Measurements from ENCODE around the gene DNAH6.
A peak's percentile ranks its signal among the peaks of the same experiment; 100 is the strongest.

DNAH6 gene

DNA sequence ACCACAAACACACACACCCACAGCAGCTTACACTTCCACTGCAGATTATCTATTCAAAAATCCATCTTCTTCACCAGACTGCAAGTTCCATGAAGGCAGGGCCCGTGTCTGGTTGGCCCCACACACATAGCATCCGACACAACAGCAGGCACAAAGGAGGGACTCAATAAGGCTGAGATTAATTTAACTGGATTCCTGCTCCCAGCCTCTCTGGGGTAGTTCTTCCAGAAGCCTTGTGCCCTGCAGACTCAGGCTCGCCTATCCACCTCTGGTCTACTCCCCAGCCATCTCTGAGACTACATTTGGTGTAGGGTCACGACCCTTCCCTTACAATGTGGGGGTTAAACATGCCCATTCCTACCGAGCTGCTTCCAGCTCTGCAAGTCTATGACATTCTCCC lies 306.9 kb downstream of the DNAH6 start:
- in situ Hi-C loops (cut with MboI; ENCODE audit: low sequenced_read_pairs), result no loop called here

DNA sequence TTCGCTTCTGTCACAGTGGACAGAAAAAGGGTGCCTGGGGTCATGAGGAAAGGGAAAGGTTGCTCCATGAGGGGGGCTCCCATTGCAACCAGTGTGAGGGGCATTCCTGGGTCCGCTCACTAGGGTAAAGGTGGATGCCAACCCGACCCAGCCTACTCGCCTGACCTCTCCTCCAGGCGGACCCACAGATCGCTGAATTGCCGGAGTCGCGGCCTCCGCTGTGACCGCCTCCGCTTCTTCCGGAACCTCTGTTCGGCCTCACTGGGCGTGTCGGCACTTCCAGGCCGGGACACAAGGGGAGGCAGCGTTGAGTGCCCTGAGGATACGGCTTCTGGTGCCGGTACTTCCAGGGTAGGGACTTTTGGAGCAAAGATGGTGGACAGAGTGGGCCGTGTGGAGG lies 307.5 kb downstream of the DNAH6 start:
- no peak for DNase-seq (ENCODE audit: low spot score in 2 of 2)
- no peaks in the 10 kb centered on the region for H3K36me3 ChIP-seq (replicated peaks)
- H3K27me3 ChIP-seq (ENCODE audit: low read depth), result no peaks in the 10 kb centered on the region
- in situ Hi-C loops (cut with MboI; ENCODE audit: low sequenced_read_pairs), result no loop called here
- no peak overlapping the region for H3K4me3 ChIP-seq
- H3K9me3 ChIP-seq, result no peaks in the 10 kb centered on the region
- no peaks in the 10 kb centered on the region for H3K4me1 ChIP-seq

More for the DNA sequence above, 306.9 kb downstream of the DNAH6 start:
- Histone ChIP-seq H3K4me3 (no peak overlapping the region), H3K36me3 (replicated peaks) (no peaks in the 10 kb centered on the region), H3K4me1 (no peaks in the 10 kb centered on the region), H3K27me3 (ENCODE audit: low read depth) (no peaks in the 10 kb centered on the region), H3K9me3 (no peaks in the 10 kb centered on the region)
- no peak for DNase-seq (ENCODE audit: low spot score in 2 of 2)

GRCh38 chr2:84827978-84828575 lies 311.8 kb downstream of the DNAH6 start:
- Histone ChIP-seq H3K27me3 (ENCODE audit: low read depth) (no peaks in the 10 kb centered on the region), H3K4me1 (peaks cover 4% of the 10 kb centered on the region), H3K9me3 (no peaks in the 10 kb centered on the region), H3K4me3 (no peak overlapping the region), H3K36me3 (replicated peaks) (no peaks in the 10 kb centered on the region)
- no peak for DNase-seq (ENCODE audit: low spot score in 2 of 2)
- in situ Hi-C loops (cut with MboI; ENCODE audit: low sequenced_read_pairs), result no loop called here

DNA sequence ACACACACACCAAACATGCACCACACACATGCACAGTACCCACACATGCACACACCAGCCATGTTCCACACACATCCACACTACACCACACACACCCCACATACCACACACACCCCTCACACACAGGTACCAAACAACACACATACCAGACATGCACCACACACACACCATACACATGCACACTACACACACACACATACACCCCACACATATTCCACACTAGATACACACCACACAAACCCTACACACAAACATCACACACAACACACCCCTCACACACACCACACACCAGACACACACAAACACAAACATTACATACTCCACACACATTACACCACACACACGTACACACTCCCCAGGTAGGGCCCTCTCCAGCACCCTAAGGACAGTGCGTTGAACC lies 313.4 kb downstream of the DNAH6 start:
- no peaks in the 10 kb centered on the region for H3K36me3 ChIP-seq (replicated peaks)
- no peak overlapping the region for H3K4me3 ChIP-seq
- in situ Hi-C loops (cut with MboI; ENCODE audit: low sequenced_read_pairs), result no loop called here
- no peak for DNase-seq (ENCODE audit: low spot score in 2 of 2)
- H3K9me3 ChIP-seq, result no peaks in the 10 kb centered on the region
- peaks cover 8% of the 10 kb centered on the region for H3K4me1 ChIP-seq
- H3K27me3 ChIP-seq (ENCODE audit: low read depth), result no peaks in the 10 kb centered on the region

DNA sequence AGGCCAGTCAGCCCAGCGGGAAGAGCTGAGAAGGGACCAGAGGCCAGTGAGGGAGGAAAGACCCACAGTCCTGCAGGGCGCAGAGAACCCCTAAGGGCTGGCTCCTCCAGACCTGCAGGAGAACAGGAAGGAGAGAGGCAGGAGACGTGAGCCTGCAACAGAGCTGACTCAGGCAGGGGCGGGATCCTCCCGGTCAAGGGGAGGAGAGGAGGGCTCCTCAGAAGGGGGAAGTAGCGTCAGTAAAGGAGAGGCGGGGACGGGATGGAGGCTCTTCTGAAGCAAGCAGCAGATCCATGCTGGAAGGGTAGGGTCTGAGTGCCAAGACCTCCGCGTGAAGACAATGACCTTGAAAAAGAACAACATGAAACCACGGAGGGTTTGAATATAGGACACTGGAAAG lies 313.8 kb downstream of the DNAH6 start:
- Histone ChIP-seq H3K27me3 (ENCODE audit: low read depth) (no peaks in the 10 kb centered on the region), H3K4me3 (no peak overlapping the region), H3K36me3 (replicated peaks) (no peaks in the 10 kb centered on the region), H3K4me1 (peaks cover 8% of the 10 kb centered on the region), H3K9me3 (no peaks in the 10 kb centered on the region)
- in situ Hi-C loops (cut with MboI; ENCODE audit: low sequenced_read_pairs), result no loop called here
- DNase-seq (ENCODE audit: low spot score in 2 of 2), result no peak

DNA sequence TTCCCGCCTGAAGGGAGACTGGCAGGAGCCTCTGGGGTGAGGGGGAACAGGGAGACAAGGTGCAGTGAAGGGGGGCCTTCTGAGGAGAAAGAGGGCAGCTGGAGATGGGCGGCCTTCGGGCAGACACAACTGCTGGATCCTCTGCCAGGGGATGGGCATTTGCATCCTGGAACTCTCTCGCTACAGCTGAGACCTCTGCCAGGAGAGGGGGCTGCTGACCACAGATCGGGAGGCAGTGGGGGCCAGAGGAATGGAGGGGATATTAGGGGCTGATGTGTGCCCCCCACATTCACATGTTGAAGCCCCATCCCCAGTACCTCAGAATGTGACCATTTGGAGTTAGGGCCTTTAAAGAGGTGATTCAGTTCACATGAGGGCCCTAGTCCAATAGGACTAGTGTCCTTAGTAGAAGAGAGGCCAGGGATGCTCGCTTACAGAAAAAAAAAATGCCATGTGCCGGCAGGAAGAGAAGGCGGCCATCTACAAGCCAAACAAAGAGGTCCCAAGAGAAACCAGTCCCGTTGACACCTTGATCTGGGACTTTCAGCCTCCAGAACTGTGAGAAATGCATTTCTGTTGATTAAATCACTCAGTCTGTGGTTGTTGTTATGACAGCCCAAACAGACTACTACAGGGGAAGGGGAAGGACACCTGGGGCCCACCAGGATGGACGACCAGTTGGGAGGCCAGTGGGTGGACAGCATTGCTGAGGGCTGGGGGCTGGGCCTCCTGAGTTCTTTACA lies 314.6 kb downstream of the DNAH6 start:
- H3K4me3 ChIP-seq, result no peak overlapping the region
- no peaks in the 10 kb centered on the region for H3K36me3 ChIP-seq (replicated peaks)
- DNase-seq (ENCODE audit: low spot score in 2 of 2), result no peak
- no peaks in the 10 kb centered on the region for H3K27me3 ChIP-seq (ENCODE audit: low read depth)
- H3K4me1 ChIP-seq, result peaks cover 8% of the 10 kb centered on the region
- H3K9me3 ChIP-seq, result no peaks in the 10 kb centered on the region
- in situ Hi-C loops (cut with MboI; ENCODE audit: low sequenced_read_pairs), result no loop called here

DNA sequence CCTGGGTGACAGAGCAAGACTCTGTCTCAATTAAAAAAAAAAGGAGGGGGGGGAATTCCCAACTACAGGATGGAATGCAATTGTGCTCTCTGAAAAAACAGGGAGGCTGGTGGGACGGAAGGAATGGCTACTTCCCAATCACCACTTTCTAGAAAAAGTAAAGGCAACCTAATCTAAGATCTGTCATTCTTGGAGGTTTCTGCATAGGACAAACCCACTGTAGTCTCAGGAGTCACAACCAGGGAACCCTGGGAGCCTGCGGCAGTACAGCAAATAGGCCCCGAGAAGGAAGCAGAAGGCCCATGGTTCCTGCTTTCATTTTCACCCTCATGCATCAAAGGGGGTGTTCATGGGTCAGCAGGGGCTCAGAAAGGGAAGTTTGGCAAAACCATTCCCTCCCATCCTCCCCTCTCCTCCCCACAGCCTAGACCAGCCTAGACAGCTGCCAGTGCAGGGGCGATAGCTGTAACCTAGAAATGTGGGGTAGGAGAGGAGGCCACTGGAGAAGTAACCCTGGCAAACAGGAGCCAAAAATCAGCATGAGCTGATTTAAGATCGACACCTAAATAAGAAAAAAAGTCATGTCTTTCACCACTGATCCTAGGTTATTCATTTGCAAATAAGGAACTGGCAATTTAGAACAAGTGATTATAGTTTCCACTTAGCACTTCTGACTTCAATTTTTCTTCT lies 316.6 kb downstream of the DNAH6 start:
- Histone ChIP-seq H3K27me3 (ENCODE audit: low read depth) (no peaks in the 10 kb centered on the region), H3K4me3 (no peak overlapping the region), H3K4me1 (peaks cover 8% of the 10 kb centered on the region), H3K9me3 (0 out of 2 replicates have a peak, but pooled peaks cover 2% of the 10 kb centered on the region), H3K36me3 (replicated peaks) (no peaks in the 10 kb centered on the region)
- in situ Hi-C loops (cut with MboI; ENCODE audit: low sequenced_read_pairs), result no loop called here
- DNase-seq (ENCODE audit: low spot score in 2 of 2), result peak; percentile 26 to 68

GRCh38 chr2:84833481-84834150 lies 317.3 kb downstream of the DNAH6 start:
- no peak for DNase-seq (ENCODE audit: low spot score in 2 of 2)
- Histone ChIP-seq H3K9me3 (0 out of 2 replicates have a peak, but pooled peaks cover 2% of the 10 kb centered on the region), H3K27me3 (ENCODE audit: low read depth) (no peaks in the 10 kb centered on the region), H3K4me1 (peaks cover 8% of the 10 kb centered on the region), H3K4me3 (no peak overlapping the region), H3K36me3 (replicated peaks) (no peaks in the 10 kb centered on the region)
- in situ Hi-C loops (cut with MboI; ENCODE audit: low sequenced_read_pairs), result no loop called here

- Histone ChIP-seq H3K9me3 (0 out of 2 replicates have a peak, but pooled peaks cover 2% of the 10 kb centered on the region), H3K36me3 (replicated peaks) (no peaks in the 10 kb centered on the region), H3K4me3 (no peak overlapping the region), H3K27me3 (ENCODE audit: low read depth) (no peaks in the 10 kb centered on the region), H3K4me1 (peaks cover 8% of the 10 kb centered on the region)
- no peak for DNase-seq (ENCODE audit: low spot score in 2 of 2)
- in situ Hi-C loops (cut with MboI; ENCODE audit: low sequenced_read_pairs), result no loop called here
Observed at GRCh38 chr2:84836215-84836614, 319.9 kb downstream of the DNAH6 start.

- no peaks in the 10 kb centered on the region for H3K27me3 ChIP-seq (ENCODE audit: low read depth)
- H3K9me3 ChIP-seq, result 0 out of 2 replicates have a peak, but pooled peaks cover 2% of the 10 kb centered on the region
- in situ Hi-C loops (cut with MboI; ENCODE audit: low sequenced_read_pairs), result no loop called here
- no peaks in the 10 kb centered on the region for H3K36me3 ChIP-seq (replicated peaks)
- no peak for DNase-seq (ENCODE audit: low spot score in 2 of 2)
- no peak overlapping the region for H3K4me3 ChIP-seq
- H3K4me1 ChIP-seq, result no peaks in the 10 kb centered on the region; the same call in 1 of the 2 replicates
Observed at GRCh38 chr2:84838434-84839145, 322.3 kb downstream of the DNAH6 start.

- H3K4me1 ChIP-seq, result no peaks in the 10 kb centered on the region
Observed at GRCh38 chr2:84839851-84840250, 323.6 kb downstream of the DNAH6 start.

DNA sequence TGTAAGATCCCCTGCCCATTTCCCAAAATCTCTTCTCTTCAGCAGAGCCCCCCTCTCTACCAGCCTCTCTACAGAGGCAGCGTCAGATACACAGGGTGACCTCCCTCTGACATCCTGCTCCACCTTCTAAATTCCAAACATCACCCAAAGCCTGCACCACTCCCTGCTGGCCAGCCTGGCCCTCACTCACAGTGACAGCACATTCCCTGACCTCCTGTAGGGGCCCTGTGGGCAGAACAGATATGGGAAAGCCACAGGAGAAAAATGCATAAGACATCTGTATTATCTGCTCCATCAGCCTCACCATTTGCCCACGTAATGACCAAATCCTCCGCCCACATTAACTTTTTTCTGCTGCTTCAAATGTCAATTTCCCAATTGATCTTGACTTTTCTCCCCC lies 324.0 kb downstream of the DNAH6 start:
- in situ Hi-C loops (cut with MboI; ENCODE audit: low sequenced_read_pairs), result no loop called here
- no peak for DNase-seq (ENCODE audit: low spot score in 2 of 2)
- H3K4me3 ChIP-seq, result no peak overlapping the region
- no peaks in the 10 kb centered on the region for H3K36me3 ChIP-seq (replicated peaks)
- no peaks in the 10 kb centered on the region for H3K27me3 ChIP-seq (ENCODE audit: low read depth)
- H3K9me3 ChIP-seq, result 0 out of 2 replicates have a peak, but pooled peaks cover 2% of the 10 kb centered on the region
- H3K4me1 ChIP-seq, result no peaks in the 10 kb centered on the region

More at GRCh38 chr2:84839851-84840250, 323.6 kb downstream of the DNAH6 start:
- no peak overlapping the region for H3K4me3 ChIP-seq
- no peaks in the 10 kb centered on the region for H3K27me3 ChIP-seq (ENCODE audit: low read depth)
- in situ Hi-C loops (cut with MboI; ENCODE audit: low sequenced_read_pairs), result no loop called here
- H3K36me3 ChIP-seq (replicated peaks), result no peaks in the 10 kb centered on the region
- DNase-seq (ENCODE audit: low spot score in 2 of 2), result no peak
- 0 out of 2 replicates have a peak, but pooled peaks cover 2% of the 10 kb centered on the region for H3K9me3 ChIP-seq

GRCh38 chr2:84841577-84841976 lies 325.3 kb downstream of the DNAH6 start:
- no peaks in the 10 kb centered on the region for H3K36me3 ChIP-seq (replicated peaks)
- H3K4me1 ChIP-seq, result no peaks in the 10 kb centered on the region
- no peak for DNase-seq (ENCODE audit: low spot score in 2 of 2)
- H3K9me3 ChIP-seq, result 0 out of 2 replicates have a peak, but pooled peaks cover 2% of the 10 kb centered on the region
- no peaks in the 10 kb centered on the region for H3K27me3 ChIP-seq (ENCODE audit: low read depth)
- in situ Hi-C loops (cut with MboI; ENCODE audit: low sequenced_read_pairs), result no loop called here
- H3K4me3 ChIP-seq, result no peak overlapping the region

Measured in HAP-1 (cell line).